HEK293 (cell line): Measurements from ENCODE around the gene HIVEP2.

Source experiments
- CTCF ChIA-PET: fragments of 350-600 bp; formaldehyde crosslinking; extraction: SDS; loops from one replicate; lab custom pipeline; 2021; ENCODE audit warnings: antibody characterized with exemption; lab: Yijun Ruan, JAX
- POLR2A ChIA-PET: fragments of 300-600 bp; formaldehyde crosslinking; extraction: SDS; loops from one replicate; lab custom pipeline; 2020; ENCODE audit warnings: antibody characterized with exemption, inconsistent platforms; lab: Yijun Ruan, JAX
- H3K27ac ChIP-seq: fragments of 200-500 bp; sonication (Bioruptor generic); 2 replicates; pipeline ENCODE4 v1.5.1; 2014; ENCODE audit warnings: low read depth, low read length, control low read depth, inconsistent platforms; ENCODE audit errors: extremely low read depth
- H3K36me3 ChIP-seq, 2 experiments: fragments of 200-500 bp in 1 of 2; sonication (Bioruptor generic) in 1 of 2; 1 replicate in 1 of 2; 2 replicates in 1 of 2; pipeline ENCODE4 v1.5.1; 2014 to 2017; ENCODE audit warnings: inconsistent platforms in 2 of 2, low read length in 2 of 2; ENCODE audit not compliant: control insufficient read depth in 2 of 2, insufficient read depth in 1 of 2
- H3K4me1 ChIP-seq: fragments of 200-500 bp; sonication (Bioruptor generic); 2 replicates; pipeline ENCODE4 v1.5.1; 2014; ENCODE audit warnings: mild to moderate bottlenecking, low read length, inconsistent platforms; ENCODE audit not compliant: control insufficient read depth, insufficient read depth
- H3K4me3 ChIP-seq: 2 replicates; pipeline ENCODE4 v1.5.1; 2011; ENCODE audit warnings: low read depth, mild to moderate bottlenecking, control low read depth, low read length, moderate library complexity
- H3K9me3 ChIP-seq: fragments of 200-500 bp; sonication (Bioruptor generic); 2 replicates; pipeline ENCODE4 v1.5.1; 2014; ENCODE audit warnings: low read depth, low read length, inconsistent platforms; ENCODE audit not compliant: control insufficient read depth, insufficient read depth
- GLI4 ChIP-seq: fragments of 450-650 bp; formaldehyde crosslinking; IDR thresholded peaks from 2 replicates; pipeline ENCODE4 v1.5.1; 2016; ENCODE audit warnings: missing biosample characterization, missing genetic modification characterization
- KLF9 ChIP-seq: fragments of 450-650 bp; formaldehyde crosslinking; IDR thresholded peaks from 2 replicates; pipeline ENCODE4 v1.5.1; 2016; ENCODE audit warnings: missing biosample characterization, missing genetic modification characterization, low read depth
- REPIN1 ChIP-seq: fragments of 450-650 bp; formaldehyde crosslinking; IDR thresholded peaks from 2 replicates; pipeline ENCODE4 v1.5.1; 2017; ENCODE audit warnings: missing biosample characterization, missing genetic modification characterization, low read depth
- SP3 ChIP-seq: fragments of 450-650 bp; formaldehyde crosslinking; IDR thresholded peaks from 2 replicates; pipeline ENCODE4 v1.5.1; 2016; ENCODE audit warnings: missing biosample characterization, missing genetic modification characterization
- WT1 ChIP-seq: fragments of 450-650 bp; formaldehyde crosslinking; IDR thresholded peaks from 2 replicates; pipeline ENCODE4 v1.5.1; 2016; ENCODE audit warnings: missing biosample characterization, missing genetic modification characterization
- ZFHX2 ChIP-seq: fragments of 450-650 bp; formaldehyde crosslinking; conservative IDR thresholded peaks from 2 replicates; pipeline ENCODE4 v1.5.1; 2016; ENCODE audit warnings: missing biosample characterization, missing genetic modification characterization
- ZNF184 ChIP-seq: fragments of 450-650 bp; IDR thresholded peaks from 2 replicates; pipeline ENCODE4 v1.5.1; 2018; ENCODE audit warnings: missing biosample characterization, mild to moderate bottlenecking, missing genetic modification characterization
- ZNF23 ChIP-seq: fragments of 450-650 bp; formaldehyde crosslinking; IDR thresholded peaks from 2 replicates; pipeline ENCODE4 v1.5.1; 2016; ENCODE audit warnings: missing biosample characterization, missing genetic modification characterization, borderline replicate concordance
- ZNF239 ChIP-seq: fragments of 450-650 bp; formaldehyde crosslinking; IDR thresholded peaks from 2 replicates; pipeline ENCODE4 v1.5.1; 2016; ENCODE audit warnings: missing biosample characterization, missing genetic modification characterization
- ZNF248 ChIP-seq: fragments of 450-650 bp; formaldehyde crosslinking; IDR thresholded peaks from 2 replicates; pipeline ENCODE4 v1.5.1; 2017; ENCODE audit warnings: missing biosample characterization, missing genetic modification characterization
- ZNF280C ChIP-seq: fragments of 450-650 bp; formaldehyde crosslinking; IDR thresholded peaks from 2 replicates; pipeline ENCODE4 v1.5.1; 2016; ENCODE audit warnings: missing biosample characterization, missing genetic modification characterization
- ZNF280D ChIP-seq: fragments of 450-650 bp; formaldehyde crosslinking; IDR thresholded peaks from 2 replicates; pipeline ENCODE4 v1.5.1; 2016; ENCODE audit warnings: missing biosample characterization, missing genetic modification characterization
- ZNF48 ChIP-seq: fragments of 450-650 bp; formaldehyde crosslinking; IDR thresholded peaks from 2 replicates; pipeline ENCODE4 v1.5.1; 2016; ENCODE audit warnings: missing biosample characterization, missing genetic modification characterization
- ZNF488 ChIP-seq: fragments of 450-650 bp; formaldehyde crosslinking; IDR thresholded peaks from 2 replicates; pipeline ENCODE4 v1.5.1; 2016; ENCODE audit warnings: missing biosample characterization, missing genetic modification characterization
- ZNF514 ChIP-seq: fragments of 450-650 bp; formaldehyde crosslinking; IDR thresholded peaks from 2 replicates; pipeline ENCODE4 v1.5.1; 2016; ENCODE audit warnings: missing biosample characterization, missing genetic modification characterization
- ZXDB ChIP-seq: fragments of 450-650 bp; formaldehyde crosslinking; IDR thresholded peaks from 2 replicates; pipeline ENCODE4 v1.5.1; 2016; ENCODE audit warnings: missing biosample characterization, missing genetic modification characterization
- TF ChIP-seq, protein P1 (sequence below): fragments of 450-650 bp; formaldehyde crosslinking; IDR thresholded peaks from 2 replicates; pipeline ENCODE4 v1.5.1; 2017; ENCODE audit warnings: missing biosample characterization, missing genetic modification characterization

The HIVEP2 gene

GRCh38 chr6:142838821-142839685 is 105.9 kb downstream of the HIVEP2 start (continued):
- TF ChIP-seq, protein P1, sequence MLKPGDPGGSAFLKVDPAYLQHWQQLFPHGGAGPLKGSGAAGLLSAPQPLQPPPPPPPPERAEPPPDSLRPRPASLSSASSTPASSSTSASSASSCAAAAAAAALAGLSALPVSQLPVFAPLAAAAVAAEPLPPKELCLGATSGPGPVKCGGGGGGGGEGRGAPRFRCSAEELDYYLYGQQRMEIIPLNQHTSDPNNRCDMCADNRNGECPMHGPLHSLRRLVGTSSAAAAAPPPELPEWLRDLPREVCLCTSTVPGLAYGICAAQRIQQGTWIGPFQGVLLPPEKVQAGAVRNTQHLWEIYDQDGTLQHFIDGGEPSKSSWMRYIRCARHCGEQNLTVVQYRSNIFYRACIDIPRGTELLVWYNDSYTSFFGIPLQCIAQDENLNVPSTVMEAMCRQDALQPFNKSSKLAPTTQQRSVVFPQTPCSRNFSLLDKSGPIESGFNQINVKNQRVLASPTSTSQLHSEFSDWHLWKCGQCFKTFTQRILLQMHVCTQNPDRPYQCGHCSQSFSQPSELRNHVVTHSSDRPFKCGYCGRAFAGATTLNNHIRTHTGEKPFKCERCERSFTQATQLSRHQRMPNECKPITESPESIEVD = no peak

DNA sequence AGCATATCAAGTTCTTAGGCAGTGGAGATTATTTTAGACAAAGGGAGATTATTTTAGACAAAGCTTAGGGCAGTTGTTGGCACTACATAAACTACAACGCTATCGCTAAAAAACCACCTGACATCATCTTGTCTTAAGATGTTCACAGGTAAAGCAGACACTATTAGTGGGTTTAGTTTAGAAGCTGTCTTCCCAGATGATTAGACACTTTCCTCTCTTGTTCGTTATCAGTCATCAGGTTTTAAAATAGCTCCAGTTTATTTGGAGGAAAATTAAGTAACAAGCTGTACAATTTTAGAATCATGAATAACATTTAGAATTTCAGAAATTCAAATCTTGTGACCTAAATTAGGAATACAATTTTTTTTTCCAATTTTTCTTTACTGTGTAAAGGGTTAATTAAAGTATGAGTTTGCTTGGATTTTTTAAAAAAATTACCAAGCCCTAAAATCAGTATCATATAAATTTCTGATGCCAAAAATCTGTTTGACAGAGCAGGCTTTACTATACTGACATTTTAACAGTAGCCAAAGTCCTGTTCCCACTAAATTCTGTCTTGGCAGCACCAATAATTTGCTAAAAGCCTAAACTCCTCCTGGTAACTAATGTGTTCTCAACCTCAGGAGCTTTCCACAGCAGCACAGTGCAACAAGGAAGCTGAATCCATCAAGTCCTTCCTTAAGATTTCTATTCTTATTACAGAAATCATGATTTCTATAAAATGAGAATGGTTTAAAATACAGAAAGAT is 109.0 kb downstream of the HIVEP2 start:
- Histone ChIP-seq H3K27ac (no peak overlapping the region), H3K4me3 (no peak overlapping the region), H3K4me1 (0 out of 2 replicates have a peak, but pooled peaks cover 2% of the 10 kb centered on the region), H3K36me3 (no peaks in the 10 kb centered on the region), H3K9me3 (no peaks in the 10 kb centered on the region)
- ChIA-PET POLR2A (no interaction called here), CTCF (interaction anchor here (0.9 to 1.6 kb wide), 3 partner anchors 12 to 443 kb away, joined by 3 to 7 read pairs (median 3); no protein-coding TSS in a partner anchor)
- TF ChIP-seq REPIN1 (no peak), ZFHX2 (no peak), GLI4 (no peak), SP3 (tag by site-specific recombination) (no peak)

GRCh38 chr6:142834853-142835252 is 110.1 kb downstream of the HIVEP2 start:
- TF ChIP-seq ZNF514 (tag by site-specific recombination) (no peak), WT1 (tag by site-specific recombination) (no peak), ZXDB (tag by site-specific recombination) (no peak), ZNF488 (tag by site-specific recombination) (no peak), ZNF280C (tag by site-specific recombination) (no peak), ZNF248 (tag by site-specific recombination) (no peak)
- H3K9me3 ChIP-seq = no peaks in the 10 kb centered on the region
- H3K27ac ChIP-seq = no peak overlapping the region
- no peaks in the 10 kb centered on the region for H3K36me3 ChIP-seq
- ChIA-PET POLR2A (no interaction called here), CTCF (interaction anchor here (0.6 to 1.6 kb wide), 2 partner anchors 8 to 11 kb away, joined by 3 to 7 read pairs; no protein-coding TSS in a partner anchor)
- no peak overlapping the region for H3K4me3 ChIP-seq
- 0 out of 2 replicates have a peak, but pooled peaks cover 2% of the 10 kb centered on the region for H3K4me1 ChIP-seq

DNA sequence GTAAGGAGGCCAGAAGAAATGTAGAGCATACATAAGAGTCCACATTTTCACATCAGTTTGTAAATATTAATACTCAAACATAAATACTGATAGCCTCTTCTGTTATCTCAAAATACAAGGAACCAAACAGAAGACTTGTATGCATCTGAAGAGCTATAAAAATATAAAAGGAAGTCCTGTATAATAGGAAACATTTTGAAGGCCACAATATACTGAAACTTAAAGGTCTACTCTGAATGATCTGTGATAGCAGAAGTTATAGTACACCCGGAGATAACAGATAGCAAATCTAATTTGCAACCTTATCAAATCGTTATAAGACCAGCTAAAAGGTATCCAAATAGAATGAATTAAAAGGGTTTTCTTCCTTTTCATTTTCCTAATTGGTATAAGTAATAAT is 111.2 kb downstream of the HIVEP2 start:
- H3K4me1 ChIP-seq = no peaks in the 10 kb centered on the region
- no peak overlapping the region for H3K27ac ChIP-seq
- POLR2A ChIA-PET = no interaction called here
- H3K36me3 ChIP-seq = no peaks in the 10 kb centered on the region
- no peak overlapping the region for H3K4me3 ChIP-seq
- H3K9me3 ChIP-seq = no peaks in the 10 kb centered on the region
- CTCF ChIA-PET = interaction anchor here (0.6 to 1.3 kb wide), 2 partner anchors 9 to 110 kb away, joined by 3 to 4 read pairs; no protein-coding TSS in a partner anchor
- TF ChIP-seq ZNF280C (tag by site-specific recombination) (no peak), ZNF239 (tag by site-specific recombination) (no peak), ZNF280D (tag by site-specific recombination) (no peak), KLF9 (tag by site-specific recombination) (no peak), ZNF48 (tag by site-specific recombination) (no peak), ZNF23 (tag by site-specific recombination) (no peak), ZNF184 (tag by site-specific recombination) (no peak)
